Measurements from ENCODE around the gene PSMD12. TPM values are rescaled to one million over a fixed set of nuclear protein-coding genes. Genes with fewer than 3 reads are reported as not detected.
"Not testable (repeated sequence)": the region's sequence is repeated elsewhere in the genome, so short reads cannot be mapped to it uniquely, and the experiment has no call there.

The PSMD12 gene
- total and polyA plus RNA-seq, 11 donors = 18.2 to 57.5 (median 46.5) TPM

DNA sequence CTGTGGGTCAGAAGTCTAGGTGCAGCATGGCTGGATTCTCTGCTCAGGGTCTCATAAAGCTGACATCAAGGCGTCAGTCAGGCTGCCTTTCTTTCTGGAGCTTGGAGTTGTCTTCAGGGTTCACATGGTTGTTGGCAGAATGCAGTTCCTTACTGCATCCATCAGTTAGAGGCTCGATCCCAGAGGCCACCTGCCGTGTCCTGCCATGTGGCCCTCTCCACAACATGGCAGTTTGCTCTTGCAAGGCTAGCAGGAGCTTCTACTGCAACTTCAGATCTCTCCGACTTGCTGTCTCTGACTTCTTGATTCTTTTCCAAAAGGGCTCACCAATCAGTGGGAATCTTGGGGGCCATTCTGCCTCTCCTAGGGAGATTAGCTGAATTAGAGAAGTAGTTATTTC is 22.6 kb upstream of the PSMD12 start:
- Histone ChIP-seq H3K27ac (no peak overlapping the region), H3K36me3 (no peaks in the 10 kb centered on the region), H3K27me3 (no peaks in the 10 kb centered on the region), H3K4me3 (no peak overlapping the region), H3K9me3 (no peaks in the 10 kb centered on the region), H3K4me1 (peaks cover 0 to 47% (median 13%) of the 10 kb centered on the region in 12 donors)
- TF ChIP-seq POLR2A (IDR thresholded peaks at IDR 0.05) (no peak), CTCF (IDR thresholded peaks at IDR 0.05) (no peak)
- ATAC-seq = no peak
- 88 to 93% (median 91%) methylated on average over 4 of the region's 4 CpGs for WGBS, 4 donors
- no peak for DNase-seq
- intact Hi-C loops (cut with DNase I) = loop anchor here in 3 of 10 donors (10.0 kb wide), 1 partner anchor 46 kb away; no protein-coding TSS in a partner anchor

GRCh38 chr17:67388536-67388935 is 22.2 kb upstream of the PSMD12 start:
- WGBS, 4 donors = 96 to 99% (median 98%) methylated on average over 10 of the region's 10 CpGs
- H3K27ac ChIP-seq = not testable (repeated sequence)

DNA sequence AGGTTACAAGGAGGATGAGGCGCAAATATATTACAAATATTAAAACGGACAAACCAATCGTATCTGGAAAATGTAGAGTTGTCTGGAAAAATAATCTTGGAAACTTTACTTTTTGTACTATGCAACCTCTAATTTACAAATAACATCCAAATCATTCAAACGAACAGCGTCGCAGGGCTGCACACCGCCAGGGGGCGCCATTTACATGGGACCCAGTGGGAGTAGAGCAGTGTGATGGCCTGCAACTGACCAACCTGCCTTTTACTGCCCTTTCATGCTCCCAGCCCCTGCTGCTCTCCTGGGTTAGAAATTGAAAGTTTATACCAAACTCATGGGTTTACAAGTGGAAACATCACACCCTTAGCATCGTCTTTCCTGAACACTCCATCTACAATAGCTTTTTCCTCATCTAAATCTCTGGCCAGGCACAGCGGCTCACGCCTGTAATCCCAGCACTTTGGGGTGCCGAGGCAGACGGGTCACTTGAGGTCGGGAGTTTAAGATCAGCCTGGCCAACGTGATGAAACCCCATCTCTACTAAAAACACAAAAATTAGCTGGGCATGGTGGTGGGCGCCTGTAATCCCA is 20.7 kb upstream of the PSMD12 start:
- Histone ChIP-seq H3K4me3 (no peak overlapping the region), H3K27ac (peak overlapping the region in 1 of 12 donors; percentile 18)
- peak in 1 of 5 donors; percentile 75 for DNase-seq

More at GRCh38 chr17:67388536-67388935, 22.2 kb upstream of the PSMD12 start:
- not testable (repeated sequence) for H3K27me3 ChIP-seq, H3K4me3 ChIP-seq, H3K36me3 ChIP-seq, ATAC-seq, DNase-seq, H3K9me3 ChIP-seq
- intact Hi-C loops (cut with DNase I) = loop anchor here in 3 of 10 donors (10.0 kb wide), 1 partner anchor 46 kb away; no protein-coding TSS in a partner anchor
- H3K4me1 ChIP-seq = peaks cover 0 to 47% (median 13%) of the 10 kb centered on the region in 12 donors

GRCh38 chr17:67385122-67385988 is 19.0 kb upstream of the PSMD12 start:
- Histone ChIP-seq H3K36me3 (no peaks in the 10 kb centered on the region), H3K27ac (peak overlapping the region in 1 of 12 donors; percentile 19), H3K4me1 (peaks cover 0 to 28% (median 8%) of the 10 kb centered on the region in 12 donors), H3K9me3 (no peaks in the 10 kb centered on the region), H3K27me3 (no peaks in the 10 kb centered on the region), H3K4me3 (peak overlapping the region in 2 of 12 donors; percentile 1 to 39)
- intact Hi-C loops (cut with DNase I) = loop anchor here in 3 of 10 donors (10.0 kb wide), 1 partner anchor 49 kb away; no protein-coding TSS in a partner anchor
- DNase-seq (no peak), ATAC-seq (peak in 2 of 4 donors; percentile 11 to 36)
- WGBS, 4 donors = 73 to 91% (median 79%) methylated on average over 20 of the region's 20 CpGs
- TF ChIP-seq POLR2A (IDR thresholded peaks at IDR 0.05) (no peak), CTCF (IDR thresholded peaks at IDR 0.05) (no peak)

More for the DNA sequence above, 20.7 kb upstream of the PSMD12 start:
- intact Hi-C loops (cut with DNase I) = loop anchor here in 3 of 10 donors (10.0 kb wide), 1 partner anchor 48 kb away; no protein-coding TSS in a partner anchor
- 71 to 76% (median 74%) methylated on average over 16 of the region's 16 CpGs for WGBS, 4 donors
- no peaks in the 10 kb centered on the region for H3K9me3 ChIP-seq
- TF ChIP-seq POLR2A (IDR thresholded peaks at IDR 0.05) (no peak), CTCF (IDR thresholded peaks at IDR 0.05) (peak; percentile 42 to 85 (median 58))
- no peak for ATAC-seq
- peaks cover 0 to 43% (median 13%) of the 10 kb centered on the region in 12 donors for H3K4me1 ChIP-seq
- no peaks in the 10 kb centered on the region for H3K36me3 ChIP-seq
- no peaks in the 10 kb centered on the region for H3K27me3 ChIP-seq

All from heart left ventricle (tissue), 16 donors.